Activated CD8-positive, alpha-beta memory T cell treated with anti-CD3 and anti-CD28 coated beads for 48 hours (primary cell): ENCODE results near the gene TMEM125.

Source experiments
- DNase-seq, 3 experiments: peaks; one replicate each; pipeline ENCODE4 v3.0.0-alpha.2; 2020; ENCODE audit warnings: low read depth in 2 of 3, low spot score in 2 of 3

Gene TMEM125

DNA sequence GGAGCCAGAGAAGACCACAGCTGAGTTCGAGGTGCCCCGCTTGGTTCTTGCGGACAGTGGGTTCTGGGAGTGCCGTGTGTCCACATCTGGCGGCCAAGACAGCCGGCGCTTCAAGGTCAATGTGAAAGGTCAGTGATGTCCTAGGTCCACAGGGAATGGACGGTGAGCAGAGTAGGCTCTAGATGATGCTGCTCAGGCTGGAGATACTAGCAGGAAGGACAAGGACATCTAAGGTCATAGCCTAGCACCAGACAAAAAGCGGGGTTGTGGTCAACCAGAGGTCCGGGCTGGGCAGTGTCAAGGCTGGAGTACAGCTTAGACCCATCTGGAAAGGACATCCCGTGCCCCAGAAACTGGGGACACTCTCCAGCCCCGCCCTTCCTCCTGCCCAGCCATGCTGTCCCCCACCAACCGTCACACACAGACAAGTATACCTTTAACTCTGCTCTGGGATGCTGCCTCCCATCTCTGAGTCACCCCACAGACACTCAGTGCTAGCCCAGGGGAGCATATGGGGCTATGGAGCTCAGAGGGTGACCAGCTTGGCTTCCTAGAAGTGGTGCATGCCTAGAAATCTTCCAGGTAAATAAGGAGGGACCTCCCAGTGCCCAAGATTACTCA is 39.7 kb downstream of the TMEM125 start:
- no peak for DNase-seq

DNA sequence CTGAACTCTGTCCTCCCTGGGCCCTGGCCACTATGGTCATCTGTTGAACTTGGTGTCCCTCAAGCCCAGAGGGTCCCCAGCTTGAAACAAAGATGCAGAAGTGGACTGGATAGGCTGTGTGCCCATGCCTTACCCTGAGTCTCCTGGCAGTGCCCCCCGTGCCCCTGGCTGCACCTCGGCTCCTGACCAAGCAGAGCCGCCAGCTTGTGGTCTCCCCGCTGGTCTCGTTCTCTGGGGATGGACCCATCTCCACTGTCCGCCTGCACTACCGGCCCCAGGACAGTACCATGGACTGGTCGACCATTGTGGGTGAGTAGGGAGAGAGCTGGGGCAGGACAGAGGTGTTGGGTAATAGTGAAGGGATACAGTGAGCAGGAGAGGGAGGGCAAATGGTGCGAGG is 41.7 kb downstream of the TMEM125 start:
- no peak for DNase-seq

DNA sequence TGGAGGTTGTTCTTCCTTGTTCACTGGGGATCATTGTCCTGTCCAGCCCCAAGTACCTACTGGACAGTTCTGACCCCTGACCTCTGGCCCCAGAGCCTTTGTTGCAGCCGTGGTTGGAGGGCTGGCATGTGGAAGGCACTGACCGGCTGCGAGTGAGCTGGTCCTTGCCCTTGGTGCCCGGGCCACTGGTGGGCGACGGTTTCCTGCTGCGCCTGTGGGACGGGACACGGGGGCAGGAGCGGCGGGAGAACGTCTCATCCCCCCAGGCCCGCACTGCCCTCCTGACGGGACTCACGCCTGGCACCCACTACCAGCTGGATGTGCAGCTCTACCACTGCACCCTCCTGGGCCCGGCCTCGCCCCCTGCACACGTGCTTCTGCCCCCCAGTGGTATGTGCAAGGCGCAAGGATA is 42.4 kb downstream of the TMEM125 start:
- DNase-seq, result no peak

DNA sequence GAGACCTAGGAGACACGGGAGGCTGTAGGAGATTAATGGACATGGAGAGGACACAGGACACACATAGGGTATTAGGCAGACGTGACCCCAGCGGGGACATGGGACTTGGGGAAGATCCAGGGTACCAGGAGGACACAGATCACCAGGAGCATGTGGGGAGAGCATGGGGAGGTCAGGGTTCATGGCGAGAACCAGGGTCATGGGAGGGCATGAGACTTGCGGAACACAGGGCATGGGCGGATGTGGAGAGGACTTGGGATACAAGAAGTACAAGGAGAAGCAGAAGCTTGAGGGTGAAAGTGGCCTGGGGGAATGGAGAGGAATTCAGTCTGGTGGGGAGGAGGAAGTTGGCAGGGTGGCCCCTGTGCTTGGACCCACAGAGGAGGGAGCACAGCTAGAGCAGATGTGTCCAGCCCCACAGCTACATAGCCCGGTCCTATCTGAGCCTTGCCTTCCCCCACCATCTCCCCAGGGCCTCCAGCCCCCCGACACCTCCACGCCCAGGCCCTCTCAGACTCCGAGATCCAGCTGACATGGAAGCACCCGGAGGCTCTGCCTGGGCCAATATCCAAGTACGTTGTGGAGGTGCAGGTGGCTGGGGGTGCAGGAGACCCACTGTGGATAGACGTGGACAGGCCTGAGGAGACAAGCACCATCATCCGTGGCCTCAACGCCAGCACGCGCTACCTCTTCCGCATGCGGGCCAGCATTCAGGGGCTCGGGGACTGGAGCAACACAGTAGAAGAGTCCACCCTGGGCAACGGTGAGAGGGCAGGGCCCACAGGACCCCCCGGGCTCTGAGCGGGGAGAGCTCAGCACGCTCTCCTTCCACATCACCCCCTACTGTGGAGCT is 43.1 kb downstream of the TMEM125 start:
- no peak for DNase-seq

DNA sequence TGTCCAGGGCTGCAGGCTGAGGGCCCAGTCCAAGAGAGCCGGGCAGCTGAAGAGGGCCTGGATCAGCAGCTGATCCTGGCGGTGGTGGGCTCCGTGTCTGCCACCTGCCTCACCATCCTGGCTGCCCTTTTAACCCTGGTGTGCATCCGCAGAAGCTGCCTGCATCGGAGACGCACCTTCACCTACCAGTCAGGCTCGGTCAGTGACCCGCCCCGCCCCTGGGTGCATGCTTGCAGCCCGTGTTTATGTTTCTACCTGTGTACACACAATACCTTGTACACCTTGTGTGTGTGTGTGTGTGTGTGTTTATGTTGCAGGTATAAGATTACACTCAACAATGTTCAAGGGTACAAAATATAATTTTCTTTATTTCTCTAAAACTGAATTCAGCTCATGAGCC is 44.0 kb downstream of the TMEM125 start:
- DNase-seq, result no peak

DNA sequence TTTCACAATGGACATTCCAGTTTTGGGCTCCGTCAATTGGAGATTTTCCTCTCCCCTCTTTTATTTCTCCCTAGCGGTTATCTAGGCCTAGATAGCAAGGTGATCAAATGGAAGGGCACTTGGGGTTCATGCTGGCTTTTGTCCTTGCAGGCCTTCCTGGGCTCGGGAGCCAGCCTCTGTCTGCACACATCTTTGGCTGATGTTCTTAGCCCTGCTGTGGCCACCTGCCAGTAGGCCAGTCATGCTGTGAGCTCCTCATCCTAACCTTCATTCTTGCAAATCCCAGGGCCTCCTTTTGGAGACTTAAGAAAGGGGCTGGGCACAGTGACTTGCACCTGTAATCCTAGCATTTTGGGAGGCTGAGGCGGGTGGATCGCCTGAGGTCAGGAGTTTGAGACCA is 44.5 kb downstream of the TMEM125 start:
- no peak for DNase-seq

DNA sequence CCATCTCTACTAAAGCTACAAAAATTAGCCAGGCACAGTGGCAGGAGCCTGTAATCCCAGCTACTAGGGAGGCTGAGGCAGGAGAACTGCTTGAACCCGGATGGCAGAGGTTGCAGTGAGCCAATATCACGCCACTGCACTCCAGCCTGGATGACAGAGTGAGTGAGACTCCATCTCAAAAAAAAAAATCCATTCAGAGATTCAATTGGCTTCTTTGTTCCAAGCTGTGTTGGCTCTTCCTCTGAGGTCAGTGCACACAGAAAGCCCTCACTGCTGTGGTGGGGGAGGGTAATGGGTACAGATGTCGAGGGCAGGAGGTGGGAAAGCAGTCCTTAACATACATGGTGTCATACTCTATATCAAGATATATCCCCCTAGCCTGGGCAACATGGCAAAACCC is 45.7 kb downstream of the TMEM125 start:
- DNase-seq, result no peak

DNA sequence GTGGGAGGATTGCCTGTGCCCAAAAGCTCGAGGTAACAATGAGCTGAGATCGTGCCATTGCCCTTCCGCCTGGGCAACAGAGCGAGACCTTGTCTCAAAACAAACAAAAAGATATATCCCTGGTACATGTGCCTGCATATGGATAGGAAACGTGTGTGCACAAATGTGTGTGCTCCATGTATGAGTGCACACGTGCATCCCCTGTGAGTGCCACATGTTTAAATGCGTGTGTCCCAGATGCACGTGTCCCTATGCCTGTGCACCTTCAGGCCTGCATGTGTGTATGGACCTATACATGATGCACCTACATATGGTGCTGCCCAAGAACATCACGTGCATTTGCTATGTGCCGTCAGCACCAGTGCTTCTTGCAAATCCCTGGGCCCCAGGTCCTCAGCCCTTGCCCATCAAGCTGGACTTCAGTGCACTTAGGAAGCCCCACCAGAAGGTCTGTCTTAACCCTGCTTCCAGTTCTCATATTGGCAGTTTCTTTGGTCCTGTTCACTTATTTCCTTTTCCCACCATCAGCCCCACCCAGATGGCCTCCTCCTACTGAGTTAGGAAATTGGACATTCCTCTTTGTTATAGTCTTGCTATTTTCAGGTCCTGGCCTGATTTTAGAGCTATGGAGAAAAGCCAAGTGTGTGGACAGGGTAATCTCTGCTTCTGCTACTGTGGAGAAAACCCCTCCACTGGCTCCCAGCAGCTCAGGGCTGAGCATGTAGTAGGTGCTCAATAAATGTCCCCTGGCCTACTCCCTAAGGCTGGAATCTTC is 46.4 kb downstream of the TMEM125 start:
- DNase-seq, result no peak

DNA sequence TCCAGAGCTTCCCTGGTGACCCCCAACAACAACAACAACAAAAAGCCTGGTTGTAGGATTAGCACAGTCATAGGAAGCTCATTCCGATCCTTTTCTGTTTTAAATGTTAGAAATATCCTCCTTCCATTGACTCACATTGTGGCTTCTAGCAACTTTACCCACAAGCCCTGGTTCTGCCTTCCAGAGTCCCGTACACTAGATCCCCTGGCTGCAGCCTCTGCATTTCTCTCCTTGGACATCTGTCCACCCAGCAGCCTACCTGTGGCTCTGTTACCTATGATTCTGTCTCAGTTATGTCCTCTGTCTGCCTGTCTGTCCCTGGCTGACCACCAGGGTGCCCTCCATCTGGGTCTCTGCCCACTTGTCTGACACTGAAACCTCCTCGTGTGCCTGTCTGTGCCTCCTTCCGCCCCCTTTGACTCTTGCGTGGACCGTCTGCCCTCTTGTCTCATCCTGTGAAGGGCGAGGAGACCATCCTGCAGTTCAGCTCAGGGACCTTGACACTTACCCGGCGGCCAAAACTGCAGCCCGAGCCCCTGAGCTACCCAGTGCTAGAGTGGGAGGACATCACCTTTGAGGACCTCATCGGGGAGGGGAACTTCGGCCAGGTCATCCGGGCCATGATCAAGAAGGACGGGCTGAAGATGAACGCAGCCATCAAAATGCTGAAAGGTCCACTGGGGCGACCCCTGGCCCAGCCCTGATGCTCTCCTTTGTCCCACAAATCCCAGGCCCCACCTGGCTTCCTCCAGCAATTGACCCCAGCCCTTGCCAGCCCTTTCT is 47.1 kb downstream of the TMEM125 start:
- DNase-seq, result no peak

DNA sequence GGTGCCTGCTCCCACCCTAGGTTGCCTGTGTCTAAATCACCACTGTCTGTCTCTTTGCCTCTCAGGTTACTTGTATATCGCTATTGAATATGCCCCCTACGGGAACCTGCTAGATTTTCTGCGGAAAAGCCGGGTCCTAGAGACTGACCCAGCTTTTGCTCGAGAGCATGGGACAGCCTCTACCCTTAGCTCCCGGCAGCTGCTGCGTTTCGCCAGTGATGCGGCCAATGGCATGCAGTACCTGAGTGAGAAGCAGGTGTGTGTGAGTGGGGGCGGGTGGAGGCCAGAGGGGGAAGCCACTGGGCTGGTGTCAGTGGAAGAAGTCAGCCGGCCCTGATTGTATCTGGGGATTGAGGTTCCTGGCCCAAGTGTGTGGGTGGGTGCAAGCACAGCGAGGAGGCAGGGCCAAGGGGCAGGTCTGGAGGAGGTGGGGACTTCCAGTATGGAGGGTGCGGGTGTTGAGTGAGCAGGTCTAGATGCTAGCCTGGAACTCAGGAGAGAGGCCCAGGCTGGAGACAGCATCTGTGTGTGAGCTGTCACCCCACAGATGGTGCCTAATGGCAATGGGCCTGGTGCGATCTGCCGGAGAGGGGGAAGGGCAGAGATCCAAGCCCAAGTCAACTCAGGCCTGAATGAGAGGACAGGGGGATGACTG is 48.2 kb downstream of the TMEM125 start:
- no peak for DNase-seq

DNA sequence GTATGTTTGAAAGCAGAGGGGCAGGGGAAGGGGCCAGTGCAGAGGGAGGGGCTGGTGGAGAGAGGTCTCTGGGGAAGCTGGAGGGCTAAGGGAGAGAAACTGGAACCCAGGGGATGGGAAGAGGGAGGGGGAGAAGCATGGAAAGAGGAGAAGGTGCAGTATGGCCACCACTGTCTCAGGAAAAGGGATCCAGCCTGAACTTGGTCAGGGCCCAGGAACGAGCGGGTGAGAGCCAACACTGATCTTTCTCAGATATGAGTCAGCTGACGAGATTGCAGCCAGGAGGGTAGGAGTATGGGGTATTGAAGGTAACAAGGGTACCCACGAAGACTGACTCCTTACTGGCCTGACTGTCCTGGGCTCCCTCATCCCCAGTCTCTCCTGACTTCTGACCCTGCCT is 49.0 kb downstream of the TMEM125 start:
- DNase-seq, result no peak

DNA sequence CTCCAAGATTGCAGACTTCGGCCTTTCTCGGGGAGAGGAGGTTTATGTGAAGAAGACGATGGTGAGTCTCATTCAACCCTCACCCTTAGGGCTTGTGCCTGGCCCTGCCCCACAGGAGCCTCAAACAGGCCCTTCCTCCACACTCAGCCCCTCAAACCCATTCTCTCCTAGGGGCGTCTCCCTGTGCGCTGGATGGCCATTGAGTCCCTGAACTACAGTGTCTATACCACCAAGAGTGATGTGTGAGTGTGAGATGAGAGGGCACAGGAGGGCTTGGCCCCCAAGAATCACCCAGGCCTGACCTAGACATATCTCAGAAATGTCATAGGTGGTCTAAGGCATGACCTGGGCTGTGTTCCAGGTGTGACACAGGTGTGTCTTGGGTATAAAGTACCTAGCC is 49.5 kb downstream of the TMEM125 start:
- no peak for DNase-seq

DNA sequence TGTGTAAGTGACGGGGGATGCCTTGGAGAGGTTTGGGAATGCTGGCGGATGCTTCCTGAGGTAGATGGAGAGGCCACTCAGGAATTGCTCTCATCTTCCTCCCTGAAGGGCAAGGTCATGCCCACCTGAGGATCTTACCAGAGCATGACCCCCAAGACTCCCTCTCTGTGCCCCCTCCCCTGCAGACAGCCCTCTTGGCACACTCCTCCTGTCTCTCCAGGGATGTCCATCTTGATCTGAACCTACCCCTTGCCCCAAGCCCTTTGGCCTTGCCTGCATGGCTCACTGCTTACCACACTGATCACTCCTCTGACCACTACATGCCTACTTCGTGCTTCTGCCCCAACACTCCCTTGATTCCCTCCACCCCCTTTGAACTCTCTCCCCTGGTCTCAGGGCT is 50.0 kb downstream of the TMEM125 start:
- DNase-seq, result no peak

DNA sequence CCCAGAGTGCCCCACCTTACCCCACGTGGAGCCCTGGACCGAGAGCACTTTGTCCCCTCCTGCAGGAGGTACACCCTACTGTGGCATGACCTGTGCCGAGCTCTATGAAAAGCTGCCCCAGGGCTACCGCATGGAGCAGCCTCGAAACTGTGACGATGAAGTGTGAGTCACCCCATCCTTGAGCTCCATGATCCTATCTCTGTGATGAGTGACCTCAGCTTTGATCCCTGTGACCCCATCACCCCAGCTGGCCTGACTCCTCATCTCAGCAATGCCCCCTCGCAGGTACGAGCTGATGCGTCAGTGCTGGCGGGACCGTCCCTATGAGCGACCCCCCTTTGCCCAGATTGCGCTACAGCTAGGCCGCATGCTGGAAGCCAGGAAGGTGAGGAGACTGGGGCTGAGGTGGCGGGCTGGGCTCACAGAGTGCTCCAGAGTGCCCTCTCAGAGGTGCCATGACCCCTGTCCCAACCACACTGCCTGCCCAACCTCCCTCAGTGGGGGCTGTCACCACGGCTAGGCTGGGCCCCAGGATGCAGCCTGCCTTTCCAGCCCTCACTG is 51.6 kb downstream of the TMEM125 start:
- DNase-seq, result no peak

DNA sequence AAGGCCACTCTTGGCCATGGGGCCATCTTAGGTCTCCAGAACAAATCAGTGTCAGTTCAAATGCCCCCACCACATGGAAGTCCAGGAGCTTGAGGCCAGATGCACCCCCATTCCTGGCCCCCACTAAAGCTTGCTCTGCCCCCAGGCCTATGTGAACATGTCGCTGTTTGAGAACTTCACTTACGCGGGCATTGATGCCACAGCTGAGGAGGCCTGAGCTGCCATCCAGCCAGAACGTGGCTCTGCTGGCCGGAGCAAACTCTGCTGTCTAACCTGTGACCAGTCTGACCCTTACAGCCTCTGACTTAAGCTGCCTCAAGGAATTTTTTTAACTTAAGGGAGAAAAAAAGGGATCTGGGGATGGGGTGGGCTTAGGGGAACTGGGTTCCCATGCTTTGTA is 52.7 kb downstream of the TMEM125 start:
- DNase-seq, result no peak
